Ectodermal cell (in vitro differentiated cells): Measurements from ENCODE around the gene XYLT1.
"Not testable (repeated sequence)": the region's sequence is repeated elsewhere in the genome, so short reads cannot be mapped to it uniquely, and the experiment has no call there.

Source experiments
- H3K27ac ChIP-seq: 2 replicates; pipeline ENCODE4 v1.7.0; 2013; ENCODE audit warnings: mild to moderate bottlenecking, low read depth, low read length; ENCODE audit not compliant: insufficient read depth, poor library complexity, severe bottlenecking
- H3K27me3 ChIP-seq: 2 replicates; pipeline ENCODE4 v1.7.0; 2013; ENCODE audit warnings: mild to moderate bottlenecking, low read length; ENCODE audit not compliant: insufficient read depth, control insufficient read depth, poor library complexity, severe bottlenecking
- H3K36me3 ChIP-seq: one replicate; pipeline ENCODE4 v1.7.0; 2013; ENCODE audit warnings: low read length; ENCODE audit not compliant: control insufficient read depth, insufficient read depth
- H3K4me1 ChIP-seq: one replicate; pipeline ENCODE4 v1.7.0; 2013; ENCODE audit warnings: low read length; ENCODE audit not compliant: control insufficient read depth, insufficient read depth
- H3K4me3 ChIP-seq: 2 replicates; pipeline ENCODE4 v1.7.0; 2013; ENCODE audit warnings: low read depth, low read length, control low read depth; ENCODE audit not compliant: insufficient read depth
- H3K9me3 ChIP-seq: 2 replicates; pipeline ENCODE4 v1.7.0; 2013; ENCODE audit warnings: mild to moderate bottlenecking, low read length, moderate library complexity; ENCODE audit not compliant: control insufficient read depth
- WGBS, 2 experiments: methylation state at CpG; one replicate each; pipeline ENCODE4 v1.1.7; 2013; ENCODE audit warnings: missing lambda C conversion rate in 2 of 2; 5-methylcytosine and 5-hydroxymethylcytosine counted together

The XYLT1 gene

GRCh38 chr16:17342031-17342430 lies 128.7 kb downstream of the XYLT1 start:
- Histone ChIP-seq H3K36me3 (no peaks in the 10 kb centered on the region), H3K27ac (no peak overlapping the region), H3K4me1 (no peaks in the 10 kb centered on the region), H3K4me3 (no peak overlapping the region), H3K27me3 (no peaks in the 10 kb centered on the region), H3K9me3 (no peaks in the 10 kb centered on the region)
- 90 to 91% methylated on average over 2 of the region's 2 CpGs for WGBS, 2 experiments

GRCh38 chr16:17340804-17341203 lies 130.0 kb downstream of the XYLT1 start:
- no peaks in the 10 kb centered on the region for H3K4me1 ChIP-seq
- no peaks in the 10 kb centered on the region for H3K27me3 ChIP-seq
- no peak overlapping the region for H3K4me3 ChIP-seq
- no peaks in the 10 kb centered on the region for H3K9me3 ChIP-seq
- 89 to 92% methylated on average over 4 of the region's 4 CpGs for WGBS, 2 experiments
- H3K36me3 ChIP-seq: no peaks in the 10 kb centered on the region
- no peak overlapping the region for H3K27ac ChIP-seq

GRCh38 chr16:17339764-17340541 lies 130.8 kb downstream of the XYLT1 start:
- no peak overlapping the region for H3K4me3 ChIP-seq
- H3K27me3 ChIP-seq: no peaks in the 10 kb centered on the region
- H3K36me3 ChIP-seq: no peaks in the 10 kb centered on the region
- H3K27ac ChIP-seq: no peak overlapping the region
- H3K9me3 ChIP-seq: no peaks in the 10 kb centered on the region
- WGBS, 2 experiments: 76 to 79% methylated on average over 7 of the region's 7 CpGs
- no peaks in the 10 kb centered on the region for H3K4me1 ChIP-seq

- H3K4me3 ChIP-seq: no peak overlapping the region
- WGBS, 2 experiments: 95% methylated on average over 7 of the region's 7 CpGs
- no peaks in the 10 kb centered on the region for H3K4me1 ChIP-seq
Observed at GRCh38 chr16:17338244-17338643, 132.5 kb downstream of the XYLT1 start.

GRCh38 chr16:17336530-17336900 lies 134.2 kb downstream of the XYLT1 start:
- H3K27ac ChIP-seq: no peak overlapping the region
- no peak overlapping the region for H3K4me3 ChIP-seq
- 93 to 95% methylated on average over 7 of the region's 8 CpGs for WGBS, 2 experiments
- H3K9me3 ChIP-seq: no peaks in the 10 kb centered on the region
- no peaks in the 10 kb centered on the region for H3K4me1 ChIP-seq
- H3K27me3 ChIP-seq: no peaks in the 10 kb centered on the region
- H3K36me3 ChIP-seq: no peaks in the 10 kb centered on the region

More at GRCh38 chr16:17338244-17338643, 132.5 kb downstream of the XYLT1 start:
- Histone ChIP-seq H3K36me3 (no peaks in the 10 kb centered on the region), H3K27ac (no peak overlapping the region), H3K9me3 (no peaks in the 10 kb centered on the region), H3K27me3 (no peaks in the 10 kb centered on the region)

- no peaks in the 10 kb centered on the region for H3K27me3 ChIP-seq
- H3K4me3 ChIP-seq: no peak overlapping the region
- no peak overlapping the region for H3K27ac ChIP-seq
- H3K9me3 ChIP-seq: no peaks in the 10 kb centered on the region
- no peaks in the 10 kb centered on the region for H3K36me3 ChIP-seq
- 93 to 95% methylated on average over 11 of the region's 11 CpGs for WGBS, 2 experiments
- no peaks in the 10 kb centered on the region for H3K4me1 ChIP-seq
Observed at GRCh38 chr16:17335826-17336529, 134.8 kb downstream of the XYLT1 start.

GRCh38 chr16:17335406-17335805 lies 135.4 kb downstream of the XYLT1 start:
- H3K36me3 ChIP-seq, H3K27me3 ChIP-seq, H3K27ac ChIP-seq, H3K4me3 ChIP-seq, H3K4me1 ChIP-seq, H3K9me3 ChIP-seq: not testable (repeated sequence)
- 92 to 94% methylated on average over 10 of the region's 10 CpGs for WGBS, 2 experiments

GRCh38 chr16:17334096-17334495 lies 136.7 kb downstream of the XYLT1 start:
- Histone ChIP-seq H3K27ac (no peak overlapping the region), H3K27me3 (no peaks in the 10 kb centered on the region), H3K9me3 (no peaks in the 10 kb centered on the region), H3K4me3 (no peak overlapping the region), H3K4me1 (no peaks in the 10 kb centered on the region), H3K36me3 (no peaks in the 10 kb centered on the region)
- WGBS, 2 experiments: 92 to 93% methylated on average over 5 of the region's 5 CpGs

GRCh38 chr16:17333229-17333628 lies 137.5 kb downstream of the XYLT1 start:
- no peaks in the 10 kb centered on the region for H3K27me3 ChIP-seq
- no peaks in the 10 kb centered on the region for H3K4me1 ChIP-seq
- no peaks in the 10 kb centered on the region for H3K9me3 ChIP-seq
- H3K4me3 ChIP-seq: no peak overlapping the region
- H3K36me3 ChIP-seq: no peaks in the 10 kb centered on the region
- H3K27ac ChIP-seq: no peak overlapping the region
- WGBS, 2 experiments: 89 to 96% methylated on average over 1 of the region's 2 CpGs

GRCh38 chr16:17331991-17332390 lies 138.8 kb downstream of the XYLT1 start:
- H3K4me1 ChIP-seq: no peaks in the 10 kb centered on the region
- H3K36me3 ChIP-seq: no peaks in the 10 kb centered on the region
- WGBS, 2 experiments: 90 to 97% methylated on average over 4 of the region's 4 CpGs

More at GRCh38 chr16:17331991-17332390, 138.8 kb downstream of the XYLT1 start:
- H3K27ac ChIP-seq: no peak overlapping the region
- no peaks in the 10 kb centered on the region for H3K27me3 ChIP-seq
- H3K9me3 ChIP-seq: no peaks in the 10 kb centered on the region
- H3K4me3 ChIP-seq: no peak overlapping the region
